ACHN (cell line): ENCODE results near the gene KLHL22.
A peak's percentile ranks its signal among the peaks of the same experiment; 100 is the strongest.

Source experiments
- DNase-seq: peaks from one replicate; pipeline ENCODE4 v3.0.0-alpha.2; 2015
- in situ Hi-C: cut with HindIII; loops from 2 replicates; pipeline ENCODE4 v1.10.0; 2017; ENCODE audit warnings: low sequenced_read_pairs, low pct_ligation_motif_present, low pct_unique_long_range_greater_than_20kb

Gene KLHL22

DNA sequence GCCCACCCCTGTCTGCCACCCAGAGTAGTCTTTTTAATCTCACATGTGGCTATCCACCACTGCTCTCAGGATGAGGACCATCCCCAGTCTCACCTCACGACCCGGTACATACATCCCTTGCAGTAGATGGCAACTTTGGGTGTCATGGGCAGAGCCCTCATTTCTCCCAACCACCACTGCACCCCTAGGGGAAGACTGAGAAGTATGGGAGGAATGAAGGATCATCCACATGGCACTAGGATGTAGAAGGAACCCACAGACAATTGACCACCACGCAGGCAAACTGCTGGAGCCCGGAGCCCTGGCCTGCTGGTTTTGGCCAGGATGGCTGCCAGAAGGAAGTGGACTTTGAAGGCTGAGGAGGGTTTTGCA, 56.1 kb downstream of the KLHL22 start:
- in situ Hi-C loops = no loop called here
- DNase-seq = no peak

DNA sequence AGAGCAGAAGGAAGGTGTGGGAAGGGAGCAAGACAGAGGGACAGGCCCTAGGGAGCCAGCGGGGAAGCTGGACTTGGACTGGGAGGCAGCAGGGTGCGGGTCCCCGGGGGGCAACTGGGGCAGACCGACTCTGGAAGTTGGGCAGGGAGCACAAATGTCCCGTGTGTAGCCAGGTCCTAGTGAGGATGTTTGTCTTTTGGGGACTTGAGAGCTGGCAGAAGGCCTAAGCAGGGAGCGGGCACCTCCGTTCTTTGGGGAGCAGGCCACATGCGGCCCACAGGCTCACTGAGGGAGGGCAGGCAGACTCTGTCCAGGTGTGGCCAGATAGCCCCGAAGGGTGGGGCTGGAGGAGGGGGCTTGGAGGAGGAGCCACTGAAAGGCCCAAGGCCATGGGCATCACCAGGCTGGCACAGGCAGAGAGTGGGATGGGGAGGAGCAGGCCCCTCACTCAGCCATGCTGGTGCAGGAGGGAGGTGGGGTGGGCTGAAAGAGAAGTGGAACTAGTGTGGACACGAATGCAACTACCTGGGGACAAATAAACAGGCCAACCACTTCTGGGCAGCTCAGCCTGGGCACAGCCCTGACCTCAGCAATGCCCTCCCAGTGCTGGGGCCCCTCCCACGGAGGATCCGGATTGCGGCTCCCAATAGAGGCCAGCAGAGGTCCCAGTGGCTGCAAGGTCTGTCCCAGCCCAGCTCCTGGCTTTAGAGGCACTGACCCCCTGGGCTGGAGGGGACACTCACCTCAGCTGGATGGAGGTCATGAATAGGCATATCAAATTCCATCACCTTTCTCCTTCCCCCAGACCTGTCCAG, 56.7 kb downstream of the KLHL22 start:
- in situ Hi-C loops = no loop called here
- peak; percentile 36 for DNase-seq

DNA sequence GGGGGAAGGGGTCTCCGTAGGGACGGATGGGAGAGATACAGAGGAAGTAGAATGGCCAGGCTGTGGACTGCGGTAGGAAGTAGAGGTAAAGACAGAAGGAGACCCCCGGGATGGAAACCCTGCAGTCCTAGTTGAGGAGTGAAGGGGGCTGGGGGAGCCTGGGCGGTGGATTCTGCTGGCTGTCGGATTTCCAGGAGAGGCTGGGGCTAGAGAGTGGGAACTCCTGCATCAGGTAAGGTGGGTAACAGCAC, 57.2 kb downstream of the KLHL22 start:
- in situ Hi-C loops = no loop called here
- DNase-seq = no peak

DNA sequence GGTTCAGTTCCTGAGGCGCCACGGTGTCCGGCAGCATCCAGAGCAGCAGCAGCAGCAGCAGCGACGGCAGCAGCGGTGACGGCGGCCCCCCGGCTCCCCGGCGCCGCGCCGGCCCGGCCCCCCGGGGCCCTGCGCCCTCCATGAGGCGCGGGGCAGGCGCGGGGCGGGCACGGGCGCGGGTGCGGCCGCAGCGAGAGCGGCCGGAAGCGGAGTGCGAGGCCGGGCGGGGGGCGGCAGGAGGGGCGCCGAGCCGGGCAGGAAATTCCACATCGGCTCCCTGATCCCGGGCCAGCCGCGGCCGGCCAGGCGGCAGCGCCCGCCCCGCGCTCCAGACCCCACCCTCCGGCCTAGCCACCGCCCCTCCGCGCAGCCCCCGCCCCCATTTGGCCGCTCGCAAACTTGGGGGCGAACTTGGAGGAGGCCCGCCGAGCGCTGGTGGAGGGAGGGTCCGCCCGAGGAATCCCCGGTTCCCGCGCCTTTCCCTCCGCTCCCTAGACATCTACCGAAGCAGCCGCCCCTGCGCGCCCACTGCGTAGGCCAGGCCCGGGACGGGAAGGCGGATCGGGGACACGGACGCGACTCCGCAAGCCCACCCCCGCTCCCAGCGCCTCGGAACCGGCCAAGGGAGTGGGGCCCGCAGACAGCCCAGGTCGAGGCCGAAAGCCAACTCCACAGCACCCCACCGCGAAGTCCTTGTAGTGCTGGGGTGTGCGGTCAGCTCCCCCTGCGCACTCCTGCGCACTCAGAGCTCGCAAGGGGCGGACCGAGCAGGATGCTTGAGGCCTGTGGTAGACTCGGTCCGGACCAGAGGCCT, 57.8 kb downstream of the KLHL22 start, which contains the start of gene SCARF2:
TSS of gene SCARF2 (minus strand) at position 213 of the 814 bp plus-strand sequence. CDS start at position 142, 71 bp downstream.
- DNase-seq = peak; percentile 23

DNA sequence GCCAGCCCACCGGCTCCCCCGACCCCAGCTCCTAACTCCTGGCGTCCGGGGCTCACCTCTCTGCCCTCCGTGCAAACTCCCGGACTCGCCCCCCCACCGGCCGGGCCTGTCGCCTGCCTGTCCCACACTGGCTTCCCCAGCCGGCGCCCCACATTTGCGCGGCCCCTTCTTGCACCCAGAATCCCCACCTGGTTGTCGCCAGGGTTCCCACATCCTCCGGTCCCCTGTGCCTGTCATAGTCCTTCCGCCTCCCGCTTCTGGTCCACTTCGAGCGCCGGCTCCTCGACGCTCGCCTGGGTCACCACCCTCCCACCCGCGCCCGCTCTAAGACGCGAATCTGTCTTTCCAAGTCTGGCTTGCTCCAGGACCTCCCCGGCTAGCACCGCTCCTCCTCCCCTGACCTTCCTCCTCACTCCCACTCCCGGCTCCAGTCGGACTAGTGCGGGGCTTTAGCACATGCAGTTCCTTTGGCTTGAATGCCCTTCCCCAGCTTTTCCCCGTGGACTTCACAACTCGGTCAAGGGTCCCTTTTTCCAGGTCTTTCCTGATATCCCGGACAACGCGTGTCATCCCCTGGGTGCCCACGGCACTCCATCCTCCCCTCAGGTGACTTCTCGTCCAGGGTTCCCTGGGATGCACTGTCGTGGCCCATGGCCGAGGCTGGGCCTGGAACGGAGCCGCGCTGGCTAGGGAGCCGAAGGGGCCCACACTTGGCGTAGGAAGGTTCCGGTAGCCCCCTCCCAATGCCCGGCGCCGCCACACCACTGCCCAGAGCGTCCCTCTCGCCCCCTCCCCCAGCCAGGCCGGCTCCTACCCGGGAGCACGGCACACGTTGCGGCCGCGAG, 58.6 kb downstream of the KLHL22 start:
- in situ Hi-C loops = no loop called here
- DNase-seq = peak; percentile 6

More for the DNA sequence above, 57.8 kb downstream of the KLHL22 start, which contains the start of gene SCARF2:
- in situ Hi-C loops = no loop called here

DNA sequence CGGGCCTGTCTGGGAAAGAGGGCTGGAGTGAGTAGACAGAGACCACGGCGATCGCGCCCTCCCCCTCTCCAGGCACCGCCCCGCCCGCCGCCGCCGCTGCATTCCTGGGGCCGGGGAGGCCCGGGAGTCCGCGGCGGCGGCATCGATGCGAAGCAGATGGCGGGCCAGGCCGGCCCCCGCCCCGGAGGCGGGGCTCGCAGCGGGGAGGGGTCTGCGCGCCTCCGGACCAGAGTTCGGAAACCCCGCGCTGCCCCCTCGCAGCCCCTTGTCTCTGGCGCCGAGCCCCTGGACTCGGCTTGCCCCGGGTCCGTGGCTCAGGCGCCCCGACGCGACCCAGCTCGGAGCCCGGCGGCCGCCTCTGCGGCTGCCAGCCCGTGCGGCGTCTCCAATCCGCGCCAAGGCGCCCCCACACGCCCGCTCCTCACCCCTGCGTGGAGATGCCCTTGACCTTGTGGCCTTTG, 59.3 kb downstream of the KLHL22 start:
- DNase-seq = peak; percentile 13
- in situ Hi-C loops = no loop called here

DNA sequence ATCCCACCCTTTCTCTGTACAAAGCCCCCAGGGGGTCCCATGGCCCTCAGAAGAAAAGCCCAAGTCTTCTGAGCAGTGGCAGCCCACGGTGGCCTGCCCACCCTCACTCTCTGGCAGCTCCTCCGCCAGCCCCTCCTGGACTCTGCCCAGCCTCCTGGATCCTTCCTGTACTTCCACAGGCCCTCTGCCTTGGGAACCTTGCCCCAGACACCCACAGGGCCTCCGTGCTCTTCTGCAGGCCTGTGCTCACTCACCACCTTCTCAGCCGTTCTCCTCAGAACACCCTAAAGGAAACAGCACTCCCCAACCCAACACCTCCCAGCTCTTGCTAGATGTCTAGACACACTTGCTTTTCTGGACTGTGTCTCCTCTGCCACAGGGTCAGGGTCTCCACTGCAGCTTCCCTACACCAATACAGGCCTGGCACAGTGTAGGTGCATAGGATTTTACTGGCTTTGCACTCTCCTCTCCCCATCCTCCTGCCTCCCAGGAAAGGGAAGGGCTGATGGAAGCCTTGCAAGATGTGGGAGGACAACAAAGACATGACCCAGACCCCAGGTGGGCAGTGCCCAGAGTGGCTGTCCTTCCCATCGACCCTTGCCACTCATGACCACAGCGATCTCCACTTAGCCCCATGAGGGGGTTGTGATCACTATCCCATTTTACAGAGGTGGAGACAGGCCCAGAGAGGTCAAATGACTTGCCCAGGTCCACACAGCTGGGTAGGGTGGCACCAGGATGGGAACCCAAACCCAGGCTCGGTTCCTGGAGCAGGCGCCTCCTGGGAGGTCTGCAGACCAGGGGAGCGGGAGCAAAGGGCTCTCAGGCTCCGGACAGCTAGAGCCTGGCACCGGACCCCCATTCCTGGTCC, 59.9 kb downstream of the KLHL22 start:
- no peak for DNase-seq
- in situ Hi-C loops = no loop called here

DNA sequence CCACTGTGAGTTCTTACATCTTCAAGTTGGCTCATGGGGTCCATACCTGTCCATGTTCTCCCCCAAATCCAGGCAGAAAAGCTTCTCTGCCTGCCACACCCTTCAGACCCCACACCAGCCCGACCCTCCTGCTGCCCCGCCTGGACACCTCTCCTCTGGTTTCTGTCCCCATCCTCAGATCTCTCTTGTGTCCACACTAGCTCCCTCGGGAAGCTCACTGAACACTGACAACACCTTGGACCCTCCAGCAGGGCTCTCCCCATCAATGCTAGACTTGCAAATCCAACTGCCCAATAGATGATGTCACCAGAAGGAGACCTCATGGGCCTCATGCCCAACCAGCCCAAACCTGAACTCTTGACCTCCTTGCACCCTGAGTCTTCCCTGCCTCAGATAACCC, 60.8 kb downstream of the KLHL22 start:
- in situ Hi-C loops = no loop called here
- no peak for DNase-seq

DNA sequence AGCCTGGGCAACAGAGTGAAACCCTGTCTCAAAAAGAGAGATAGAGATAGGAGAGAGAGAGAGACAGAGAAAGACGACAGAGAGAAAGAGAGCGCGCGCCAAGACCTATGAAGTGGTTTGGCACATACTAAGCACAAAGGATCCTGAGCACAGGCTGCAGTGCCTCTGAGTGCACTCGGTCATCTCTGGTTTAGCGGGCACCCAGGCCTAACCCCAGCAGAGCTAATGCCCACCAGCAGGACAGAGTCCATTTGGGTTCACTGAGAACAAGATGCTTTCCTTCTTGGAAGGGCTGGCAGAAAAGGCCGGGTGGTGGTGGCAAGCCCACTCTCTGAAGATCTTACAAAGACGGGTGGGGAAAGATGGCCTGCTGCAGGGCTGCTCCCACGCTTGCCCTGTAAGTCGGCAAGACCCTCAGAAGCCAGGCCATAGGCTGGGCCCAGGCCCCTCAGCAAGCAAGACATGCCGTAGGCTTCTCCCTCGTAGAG, 61.3 kb downstream of the KLHL22 start:
- in situ Hi-C loops = no loop called here
- no peak for DNase-seq

DNA sequence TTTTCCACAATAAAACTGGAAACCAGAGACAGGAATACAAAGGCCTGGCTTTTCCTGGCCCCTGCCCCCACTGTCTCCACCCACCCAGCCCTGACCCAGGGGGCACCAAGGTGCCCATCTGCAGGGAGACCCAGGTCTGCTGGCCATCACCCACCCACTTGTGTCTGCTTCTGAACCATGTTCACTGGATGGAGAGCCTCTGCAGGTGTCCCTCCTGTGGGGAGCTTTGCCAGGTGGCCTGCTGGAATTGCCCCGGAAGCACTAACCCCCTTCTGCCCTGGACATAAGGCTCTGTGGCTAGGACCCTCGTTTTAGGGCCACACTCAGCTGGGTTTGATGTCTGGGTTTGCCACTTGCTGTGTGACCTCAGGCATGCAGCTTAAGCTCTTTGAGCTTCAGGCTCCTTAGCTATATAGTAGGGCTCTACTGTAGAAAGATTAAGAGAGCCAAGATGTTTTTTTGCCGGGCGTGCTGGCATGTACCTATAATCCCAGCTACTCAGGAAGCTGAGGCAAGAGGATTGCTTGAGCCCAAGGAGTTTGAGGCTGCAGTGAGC, 61.8 kb downstream of the KLHL22 start:
- DNase-seq = no peak
- in situ Hi-C loops = no loop called here

DNA sequence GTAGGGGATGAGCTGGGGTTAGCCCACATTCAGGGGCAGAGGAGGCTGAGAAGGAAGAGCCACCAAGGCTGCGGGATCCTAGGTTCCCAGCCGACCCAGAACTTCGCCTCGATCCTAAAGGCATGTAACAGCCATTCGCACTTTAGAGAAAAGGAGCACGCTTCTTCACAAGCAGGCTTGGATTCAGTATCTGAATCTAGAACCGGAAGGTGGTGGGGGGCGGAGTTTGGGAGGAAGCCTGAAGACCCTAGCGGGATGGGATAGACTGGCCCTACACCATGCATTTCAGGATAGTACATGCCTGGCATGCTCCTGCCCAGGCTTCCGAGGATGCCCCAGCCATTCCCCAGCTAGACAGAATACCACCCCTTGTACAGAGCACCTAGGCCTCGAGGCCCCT, 62.4 kb downstream of the KLHL22 start:
- in situ Hi-C loops = no loop called here
- DNase-seq = no peak

DNA sequence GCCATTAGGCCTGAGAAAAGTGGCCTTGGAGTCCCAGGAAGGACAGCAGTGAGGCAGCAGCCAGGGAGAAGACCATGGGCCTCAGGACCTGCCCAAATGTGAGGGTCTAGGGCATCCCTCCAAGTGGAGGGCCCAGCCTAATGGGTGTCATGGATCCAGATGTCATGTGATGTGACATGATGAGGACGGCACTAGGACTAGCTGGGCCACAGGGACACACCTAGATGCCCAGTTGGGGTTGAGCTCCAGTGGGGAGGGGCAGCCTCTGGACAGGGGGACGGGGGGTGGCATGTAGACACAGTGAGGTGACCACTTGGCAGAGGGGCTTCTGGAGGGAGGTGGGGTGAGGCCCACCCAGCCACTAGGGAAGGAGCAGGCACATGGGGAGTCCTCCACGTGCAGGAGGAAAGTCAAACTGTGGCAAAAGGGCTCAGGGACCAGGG, 63.3 kb downstream of the KLHL22 start:
- in situ Hi-C loops = no loop called here
- DNase-seq = no peak

DNA sequence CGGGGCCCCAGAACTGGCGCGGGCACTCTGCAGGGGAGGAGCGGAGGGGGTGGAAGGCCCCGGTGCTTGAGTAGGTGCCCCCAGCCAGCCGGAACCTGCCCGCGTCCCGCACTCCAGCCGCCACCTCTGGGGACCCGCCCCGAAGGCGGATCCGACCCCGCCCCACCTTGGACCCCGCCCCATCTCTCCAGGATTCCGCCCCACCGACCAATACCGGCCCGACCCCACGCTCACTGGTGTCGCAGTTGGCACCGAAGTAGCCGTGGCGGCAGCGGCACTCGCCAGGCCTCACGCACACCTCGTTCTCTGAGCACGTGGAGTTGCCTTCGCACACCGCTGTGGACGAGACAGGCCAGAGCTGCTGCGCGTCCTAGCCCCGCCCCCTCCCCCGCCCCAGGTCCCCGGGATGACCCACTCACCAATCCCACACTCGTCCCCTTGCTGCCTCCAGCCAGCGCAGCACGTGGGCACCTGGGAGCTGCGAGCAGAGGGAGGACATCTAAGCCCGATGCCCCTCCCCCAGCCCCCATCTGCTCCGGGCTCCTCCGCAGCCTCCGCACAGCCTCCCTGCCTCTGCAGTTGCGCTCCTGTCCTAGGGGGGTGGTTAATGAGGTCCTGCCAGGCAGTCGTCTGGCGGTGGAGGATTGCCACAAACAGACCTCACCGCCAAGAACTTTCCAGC, 63.9 kb downstream of the KLHL22 start:
- in situ Hi-C loops = no loop called here
- no peak for DNase-seq

DNA sequence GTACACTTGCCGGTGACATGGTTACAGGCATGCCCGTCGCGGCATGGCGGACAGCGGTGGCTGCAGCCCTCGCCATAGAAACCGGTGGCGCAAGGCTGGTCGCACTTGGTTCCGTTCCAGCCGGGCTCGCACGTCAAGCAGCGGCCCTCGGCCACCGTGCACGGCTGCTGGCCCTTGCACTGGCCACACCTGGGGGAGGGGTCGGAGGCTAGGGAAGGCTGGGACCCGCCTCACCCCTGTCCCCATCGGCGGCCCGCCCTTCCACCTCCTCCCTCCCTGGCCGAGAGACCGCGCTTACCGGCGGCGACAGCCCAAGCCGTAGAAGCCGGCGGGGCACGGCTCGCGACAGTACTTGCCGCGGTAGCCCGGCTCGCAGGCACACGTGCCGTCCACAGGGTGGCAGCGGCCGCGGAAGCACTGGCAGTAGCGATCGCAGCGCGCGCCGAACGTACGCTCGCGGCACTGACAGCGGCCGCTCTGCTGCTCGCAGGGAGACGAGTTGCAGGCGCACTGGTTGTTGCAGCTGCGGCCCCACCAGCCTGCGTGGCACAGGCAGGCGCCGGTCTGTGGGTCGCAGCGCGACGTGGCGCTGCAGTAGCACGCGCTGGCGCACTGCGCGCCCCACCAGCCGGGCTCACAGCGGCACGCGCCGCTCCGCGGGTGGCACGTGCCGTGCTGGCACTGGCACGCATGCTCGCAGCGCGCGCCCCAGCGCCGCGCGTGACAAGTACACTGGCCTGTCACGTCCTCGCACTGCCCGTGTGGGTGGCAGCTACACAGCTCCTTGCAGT, 64.7 kb downstream of the KLHL22 start:
- DNase-seq = peak; percentile 57
- in situ Hi-C loops = no loop called here

DNA sequence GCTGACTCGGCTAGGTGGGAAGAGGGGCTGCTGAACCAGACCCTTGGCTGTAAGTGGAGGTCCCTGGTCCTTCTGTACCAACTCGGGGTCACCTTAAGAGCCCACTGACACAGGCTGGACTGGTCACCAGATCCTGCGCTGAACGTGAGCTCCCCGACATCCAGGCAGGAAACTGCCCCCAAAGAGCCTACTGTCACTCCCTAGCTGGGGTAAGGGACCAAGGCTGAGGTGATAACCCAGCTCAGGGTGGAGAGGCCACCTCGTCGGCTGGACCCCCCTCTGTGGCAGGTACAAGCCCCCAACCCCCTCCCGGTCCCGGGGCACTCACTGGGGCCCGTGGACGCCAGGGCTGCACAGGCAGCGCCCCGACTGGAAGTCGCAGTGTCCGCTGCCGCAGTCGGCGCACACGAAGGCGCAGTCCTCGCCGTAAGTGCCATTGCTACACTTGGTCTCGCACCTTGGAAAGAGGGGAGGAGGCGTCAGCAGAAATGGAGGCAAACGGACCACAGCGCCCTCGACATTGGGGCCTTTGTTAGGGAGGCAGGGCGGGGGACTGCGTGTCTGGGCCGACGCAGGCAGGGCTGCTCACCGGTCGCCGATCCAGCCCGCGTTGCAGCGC, 65.4 kb downstream of the KLHL22 start:
- in situ Hi-C loops = no loop called here
- no peak for DNase-seq
